SKM-1 treated with dmso at 0.1 percent for 144 hours (cell line): Measurements from ENCODE around the gene COPB1.
A peak's percentile ranks its signal among the peaks of the same experiment; 100 is the strongest.

Experiments
- DNase-seq: peaks from one replicate; lab custom pipeline; 2025; ENCODE audit not compliant: unreplicated experiment; lab: John Stamatoyannopoulos, UW

COPB1 gene

DNA sequence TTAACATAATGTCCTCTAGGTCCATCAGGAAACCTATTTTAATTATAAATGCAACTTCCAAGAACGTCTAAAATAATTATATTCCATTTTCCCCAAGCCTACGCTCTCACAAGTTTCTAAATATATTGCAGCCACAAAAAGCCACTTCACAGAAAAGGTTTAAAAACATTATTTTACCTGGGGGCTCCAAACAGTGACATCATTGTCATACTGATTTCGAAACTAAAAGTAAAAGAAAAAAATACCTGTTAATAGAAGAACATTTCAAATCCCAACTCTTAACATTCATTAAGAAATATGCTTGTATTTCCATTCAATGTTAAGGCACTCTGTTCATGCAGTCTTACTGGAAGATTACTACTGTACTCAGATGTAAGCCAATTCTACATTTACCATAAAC lies 19.2 kb upstream of the COPB1 start:
- DNase-seq: no peak

- no peak for DNase-seq
These were observed 14.2 kb upstream of the COPB1 start for GRCh38 chr11:14513800-14514199.

GRCh38 chr11:14506532-14506931 lies 6.9 kb upstream of the COPB1 start:
- DNase-seq: no peak

- no peak for DNase-seq
These were observed 3.4 kb upstream of the COPB1 start for GRCh38 chr11:14503023-14503422.

- DNase-seq: no peak
These were observed 2.4 kb upstream of the COPB1 start for GRCh38 chr11:14502039-14502438.

DNA sequence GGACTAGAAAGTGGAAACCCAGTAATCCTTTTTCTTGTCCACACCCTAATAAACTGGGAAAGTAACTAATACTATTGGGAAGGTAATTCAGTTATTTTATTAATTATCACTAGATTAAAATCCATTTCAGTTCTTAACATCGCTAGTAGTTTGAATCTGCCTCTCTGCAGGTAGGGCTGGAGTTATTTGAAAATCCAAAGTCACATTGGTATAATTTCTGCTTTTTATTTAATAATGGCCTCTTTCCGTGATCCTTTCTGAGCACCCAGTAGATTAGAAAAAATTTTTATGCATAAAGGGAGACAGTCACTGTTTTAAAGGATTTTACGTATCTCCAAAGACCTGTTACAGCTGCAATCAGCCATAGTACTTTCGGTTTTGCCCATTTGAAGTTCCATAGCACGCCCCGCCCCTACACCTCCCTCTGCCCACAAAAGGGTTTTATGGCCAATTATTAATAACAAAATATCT lies 605 bp upstream of the COPB1 start:
- peak; percentile 11 for DNase-seq

DNA sequence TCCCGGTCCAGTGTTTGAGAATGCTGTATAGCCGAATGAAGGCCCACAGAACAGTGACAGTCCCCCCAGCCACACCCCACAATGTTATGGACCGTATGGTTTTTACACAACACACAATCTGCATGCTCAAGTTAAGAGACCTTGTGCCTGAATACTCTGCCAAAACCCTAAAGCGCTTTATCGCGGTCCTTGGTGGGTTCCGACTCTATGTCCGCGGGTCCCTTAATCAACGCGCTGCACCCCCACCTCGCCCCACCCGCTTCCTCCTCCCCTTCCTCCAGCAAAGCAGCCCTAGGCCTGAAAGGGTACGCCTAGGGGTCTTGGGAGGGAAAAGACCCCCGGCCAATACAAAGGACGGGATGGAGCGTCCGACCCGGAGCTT lies 442 bp downstream of the COPB1 start:
- peak; percentile 29 for DNase-seq

- DNase-seq: no peak
These were observed 18.9 kb downstream of the COPB1 start for GRCh38 chr11:14480716-14481115.

GRCh38 chr11:14471127-14471526 lies 28.5 kb downstream of the COPB1 start:
- no peak for DNase-seq

DNA sequence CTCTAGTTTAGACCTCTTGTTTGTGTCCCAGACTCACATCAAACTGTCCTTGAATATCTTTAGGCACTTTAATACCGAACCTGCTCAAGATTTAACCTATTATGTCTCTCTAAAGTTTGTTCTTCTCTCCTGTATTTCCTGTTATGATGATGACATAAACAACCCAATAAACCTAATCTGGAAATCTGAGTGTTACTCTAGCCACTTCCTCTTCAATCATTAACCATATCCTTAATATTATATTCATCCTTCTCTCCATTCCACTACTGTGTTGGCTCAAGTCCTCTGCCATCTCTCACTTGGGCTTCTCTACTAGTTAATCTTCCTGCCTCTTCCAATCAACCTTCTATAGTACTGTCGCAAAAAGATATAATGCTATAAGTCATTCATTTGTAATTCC lies 36.0 kb downstream of the COPB1 start:
- DNase-seq: no peak

DNA sequence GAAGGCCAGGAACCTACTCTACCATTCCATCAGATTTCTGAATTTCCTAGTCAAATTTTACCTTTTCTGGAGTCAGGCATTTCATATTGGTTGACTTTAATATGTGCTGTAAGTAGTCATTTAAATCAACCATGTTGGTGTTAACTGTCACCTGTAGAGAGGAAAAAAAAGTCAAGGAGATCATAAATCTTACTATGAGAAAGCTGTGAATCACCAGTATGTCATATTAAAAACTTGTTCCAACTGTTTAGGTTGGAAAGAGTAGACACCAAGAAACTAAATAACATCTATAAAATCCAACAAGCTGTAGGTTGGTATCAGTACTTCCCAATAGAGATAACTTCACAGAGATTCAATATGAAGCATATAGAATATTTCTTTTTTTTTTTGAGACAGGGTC lies 39.5 kb downstream of the COPB1 start:
- DNase-seq: no peak

GRCh38 chr11:14458377-14458776 lies 41.2 kb downstream of the COPB1 start:
- no peak for DNase-seq

- no peak for DNase-seq
These were observed 43.8 kb downstream of the COPB1 start for GRCh38 chr11:14455648-14456430.

DNA sequence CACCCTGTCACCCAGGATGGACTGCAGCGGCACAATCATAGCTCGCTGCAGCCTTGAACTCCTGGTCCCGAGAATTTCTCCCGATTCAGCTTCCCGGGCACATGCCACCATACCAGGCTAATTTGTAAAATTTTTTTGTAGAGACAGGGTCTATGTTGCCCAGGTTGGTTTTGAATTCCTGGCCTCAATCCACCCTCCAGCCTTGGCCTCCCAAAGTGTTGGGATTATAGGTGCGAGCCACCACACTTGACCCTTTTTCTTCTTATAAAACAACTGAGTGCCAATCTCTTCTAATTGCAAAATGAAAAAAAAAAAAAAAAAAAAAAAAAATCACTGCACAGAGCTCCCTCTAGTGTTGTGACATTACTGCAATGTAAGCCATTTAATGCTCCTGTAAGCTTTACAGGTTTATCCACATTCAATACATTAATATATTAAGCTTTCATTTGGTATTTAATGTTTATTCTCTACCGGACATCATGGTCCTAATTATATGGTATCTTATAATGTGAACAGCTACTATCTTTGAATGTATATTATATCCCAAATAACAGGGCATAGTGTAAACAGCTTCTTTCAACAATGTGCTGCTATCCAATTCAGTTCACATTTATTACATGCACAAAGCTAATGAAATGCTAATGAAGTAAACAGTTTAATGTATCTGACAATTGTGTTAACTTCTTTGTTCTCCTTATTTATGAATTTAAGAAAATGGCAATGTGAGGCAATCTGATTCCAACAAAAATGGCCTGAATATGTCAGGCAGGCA lies 44.6 kb downstream of the COPB1 start:
- peak; percentile 3 for DNase-seq

DNA sequence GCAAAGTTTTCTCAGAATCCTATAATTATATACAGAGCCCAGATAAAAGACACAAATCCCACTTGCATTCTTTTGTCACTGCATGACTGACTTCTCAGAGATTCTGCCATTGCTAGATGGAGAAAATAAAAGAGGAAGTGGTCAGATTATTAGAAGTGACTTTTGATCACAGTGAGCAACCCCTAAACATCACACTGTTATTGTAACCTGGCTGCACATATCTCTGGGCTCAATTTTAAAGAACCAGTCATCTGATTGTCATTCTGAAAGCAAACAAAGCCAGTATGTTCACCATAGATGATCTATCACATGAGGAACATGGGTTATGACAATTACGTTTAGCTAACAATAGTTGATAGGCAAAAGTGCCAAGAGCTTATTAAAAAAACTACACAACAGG lies 47.8 kb downstream of the COPB1 start:
- DNase-seq: no peak

- no peak for DNase-seq
These were observed 50.3 kb downstream of the COPB1 start for GRCh38 chr11:14449302-14449714.

DNA sequence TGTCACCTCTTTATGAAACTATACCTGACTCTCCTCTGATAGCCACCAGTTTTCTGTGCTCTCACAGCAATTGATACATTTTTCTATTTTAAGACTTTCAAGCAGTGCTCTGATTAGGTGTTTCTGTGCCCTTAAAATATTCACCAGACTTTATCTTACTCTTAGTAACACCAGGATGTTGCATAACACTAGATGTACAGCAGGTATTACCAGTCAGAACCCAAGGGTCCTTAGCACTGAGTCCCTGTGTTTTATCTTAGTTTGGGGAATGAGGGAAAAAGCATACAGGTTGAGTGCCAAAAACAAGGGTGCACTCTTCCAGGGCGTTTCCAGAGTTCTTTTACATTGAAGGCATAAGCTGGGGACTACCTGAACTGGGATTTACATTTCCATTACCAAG lies 51.4 kb downstream of the COPB1 start:
- no peak for DNase-seq

DNA sequence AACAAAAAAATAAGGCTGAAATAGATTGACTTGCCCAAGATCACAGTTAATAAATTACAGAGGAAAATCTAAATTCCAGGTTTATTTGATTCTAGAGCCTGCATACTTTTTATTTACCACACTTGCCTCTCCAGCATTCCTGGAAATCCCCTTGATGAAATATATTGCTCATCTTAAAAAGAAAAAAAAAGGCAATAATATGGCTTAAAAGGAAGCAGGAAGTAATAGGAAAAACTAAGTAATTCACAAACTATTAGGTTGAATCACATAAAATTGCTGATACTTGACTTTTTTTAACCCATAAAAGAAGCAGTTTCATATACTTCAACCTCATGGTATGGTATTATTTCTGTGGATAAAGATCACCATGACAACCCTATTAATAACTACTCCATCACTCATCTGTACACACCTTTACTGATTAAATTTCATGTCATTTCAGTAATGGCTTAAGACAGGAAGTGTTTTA lies 52.9 kb downstream of the COPB1 start:
- no peak for DNase-seq

GRCh38 chr11:14445542-14446530 lies 53.8 kb downstream of the COPB1 start:
- no peak for DNase-seq

GRCh38 chr11:14444441-14445189 lies 55.0 kb downstream of the COPB1 start:
- no peak for DNase-seq
